Thyroid gland (tissue), 4 donors: Measurements from ENCODE around the gene CCDC92. TPM values are rescaled to one million over a fixed set of nuclear protein-coding genes. Genes with fewer than 3 reads are reported as not detected.
A peak's percentile ranks its signal among the peaks of the same experiment; 100 is the strongest.

Experiments
- DNase-seq, 2 donors: peaks; one replicate each; pipeline ENCODE4 v3.0.0-alpha.2; 2019
- H3K27ac ChIP-seq, 3 donors: fragments of 200-600 bp; sonication (generic); 1 replicate in 2 of 3; 2 replicates in 1 of 3; pipeline ENCODE4 v1.5.1; 2016 to 2019; ENCODE audit warnings: mild to moderate bottlenecking in 1 of 3, moderate library complexity in 1 of 3
- H3K27me3 ChIP-seq: fragments of 200-600 bp; sonication (generic); one replicate; pipeline ENCODE4 v1.5.1; 2019
- H3K36me3 ChIP-seq, 2 donors: fragments of 200-600 bp; sonication (generic); one replicate each; pipeline ENCODE4 v1.5.1; 2016 to 2019
- H3K4me1 ChIP-seq, 2 donors: fragments of 200-600 bp; sonication (generic); one replicate each; pipeline ENCODE4 v1.5.1; 2017 to 2019
- H3K4me3 ChIP-seq, 3 donors: fragments of 200-600 bp; sonication (generic); replicated peaks in 1 of 3; 1 replicate in 2 of 3; 2 replicates in 1 of 3; pipeline ENCODE4 v1.5.1; 2016; ENCODE audit warnings: mild to moderate bottlenecking in 1 of 3
- H3K9me3 ChIP-seq: fragments of 200-600 bp; sonication (generic); one replicate; pipeline ENCODE4 v1.5.1; 2017
- CTCF ChIP-seq, 6 experiments: fragments of 200-600 bp in 3 of 6; fragments of 450-650 bp in 3 of 6; sonication (generic) in 3 of 6; IDR thresholded peaks; one replicate each; pipeline ENCODE4 v1.5.1; 2016 to 2019; ENCODE audit warnings: antibody characterized with exemption in 6 of 6, mild to moderate bottlenecking in 2 of 6, inconsistent platforms in 1 of 6, moderate library complexity in 1 of 6
- POLR2A ChIP-seq, 2 donors: fragments of 450-650 bp; IDR thresholded peaks; one replicate each; pipeline ENCODE4 v1.6.1; 2017; ENCODE audit warnings: antibody characterized with exemption in 2 of 2, mild to moderate bottlenecking in 2 of 2, moderate library complexity in 1 of 2
- WGBS, 2 donors: methylation state at CpG; one replicate each; pipeline ENCODE4 v1.1.5; 2017; 5-methylcytosine and 5-hydroxymethylcytosine counted together
- intact Hi-C: fragments of 100-400 bp; cut with DNase I; formaldehyde crosslinking; loops from one replicate; pipeline ENCODE4 v1.15.1; 2023
- total RNA-seq, 4 donors: library from RNA; depleted of rRNA; stranded (reverse); fragments of >200 nt; gene quantifications; one replicate each; pipeline ENCODE4 v1.2.3, GENCODE V29; 2016

Gene CCDC92
- total RNA-seq, 4 donors from 2014 or later = 26.6 to 47.0 (median 39.1) TPM

- no peak overlapping the region for H3K4me3 ChIP-seq
- no peak for DNase-seq
- no peak overlapping the region for H3K27ac ChIP-seq
- H3K36me3 ChIP-seq = peaks cover 6 to 13% of the 10 kb centered on the region in 2 donors
- H3K27me3 ChIP-seq = no peaks in the 10 kb centered on the region
- H3K9me3 ChIP-seq = no peaks in the 10 kb centered on the region
- intact Hi-C loops = no loop called here
- 95 to 97% methylated on average over 12 to 14 of the region's 14 CpGs for WGBS, 2 donors
- H3K4me1 ChIP-seq = peaks cover 0 to 18% of the 10 kb centered on the region in 2 donors
- TF ChIP-seq POLR2A (IDR thresholded peaks at IDR 0.05) (no peak), CTCF (IDR thresholded peaks at IDR 0.05) (no peak)
Observed at GRCh38 chr12:123933214-123933613, 39.4 kb downstream of the CCDC92 start.

GRCh38 chr12:123931686-123932321, 40.8 kb downstream of the CCDC92 start:
- intact Hi-C loops = no loop called here
- TF ChIP-seq POLR2A (IDR thresholded peaks at IDR 0.05) = no peak
- TF ChIP-seq CTCF (IDR thresholded peaks at IDR 0.05) = no peak
- no peaks in the 10 kb centered on the region for H3K9me3 ChIP-seq
- 82 to 90% methylated on average over 10 to 14 of the region's 14 CpGs for WGBS, 2 donors
- DNase-seq = no peak
- H3K4me1 ChIP-seq = peaks cover 0 to 5% of the 10 kb centered on the region in 2 donors
- H3K27ac ChIP-seq = no peak overlapping the region
- peaks cover 5 to 8% of the 10 kb centered on the region in 2 donors for H3K36me3 ChIP-seq
- H3K27me3 ChIP-seq = no peaks in the 10 kb centered on the region
- H3K4me3 ChIP-seq = no peak overlapping the region

GRCh38 chr12:123929946-123930583, 42.6 kb downstream of the CCDC92 start:
- no peak overlapping the region for H3K4me3 ChIP-seq
- H3K27me3 ChIP-seq = no peaks in the 10 kb centered on the region
- no peaks in the 10 kb centered on the region for H3K36me3 ChIP-seq
- intact Hi-C loops = no loop called here
- H3K27ac ChIP-seq = no peak overlapping the region
- 88 to 93% methylated on average over 6 to 9 of the region's 9 CpGs for WGBS, 2 donors
- no peaks in the 10 kb centered on the region for H3K4me1 ChIP-seq
- TF ChIP-seq CTCF (IDR thresholded peaks at IDR 0.05) (no peak), POLR2A (IDR thresholded peaks at IDR 0.05) (no peak)
- no peaks in the 10 kb centered on the region for H3K9me3 ChIP-seq
- DNase-seq = no peak

GRCh38 chr12:123928897-123929296, 43.7 kb downstream of the CCDC92 start:
- DNase-seq = no peak
- H3K27ac ChIP-seq = no peak overlapping the region
- H3K27me3 ChIP-seq = no peaks in the 10 kb centered on the region
- no peak for TF ChIP-seq POLR2A (IDR thresholded peaks at IDR 0.05)
- TF ChIP-seq CTCF (IDR thresholded peaks at IDR 0.05) = no peak
- no peaks in the 10 kb centered on the region for H3K9me3 ChIP-seq
- 71 to 81% methylated on average over 7 of the region's 7 CpGs for WGBS, 2 donors
- H3K4me1 ChIP-seq = no peaks in the 10 kb centered on the region
- H3K4me3 ChIP-seq = no peak overlapping the region
- H3K36me3 ChIP-seq = no peaks in the 10 kb centered on the region
- intact Hi-C loops = no loop called here

GRCh38 chr12:123928274-123928865, 44.3 kb downstream of the CCDC92 start:
- Histone ChIP-seq H3K27me3 (no peaks in the 10 kb centered on the region), H3K4me1 (no peaks in the 10 kb centered on the region), H3K4me3 (no peak overlapping the region), H3K36me3 (no peaks in the 10 kb centered on the region), H3K9me3 (no peaks in the 10 kb centered on the region), H3K27ac (no peak overlapping the region)
- peak in 1 of 2 donors; percentile 10 for DNase-seq
- TF ChIP-seq POLR2A (IDR thresholded peaks at IDR 0.05) = no peak
- no peak for TF ChIP-seq CTCF (IDR thresholded peaks at IDR 0.05)
- 64 to 69% methylated on average over 8 to 15 of the region's 15 CpGs for WGBS, 2 donors
- intact Hi-C loops = no loop called here
